A549 (cell line): ENCODE results near the gene APOL3. TPM values are rescaled to one million over a fixed set of nuclear protein-coding genes. Genes with fewer than 3 reads are reported as not detected.
A peak's percentile ranks its signal among the peaks of the same experiment; 100 is the strongest.
"Not testable (repeated sequence)": the region's sequence is repeated elsewhere in the genome, so short reads cannot be mapped to it uniquely, and the experiment has no call there.

ENCODE experiments used
- ATAC-seq, 2 experiments: fragments of 200-7000 bp in 1 of 2; fragments of >200 bp in 1 of 2; cut with Nextera tagmentation in 1 of 2; cut with Tn5 transposase in 1 of 2; 3 replicates each; pipeline versions ENCODE4 v1.8.0 to v1.9.1; 2018 to 2020; ENCODE audit warnings: mild to moderate bottlenecking in 1 of 2, moderate library complexity in 1 of 2
- CTCF ChIA-PET: fragments of 300-600 bp; sonication (Branson Sonifier 250); formaldehyde crosslinking; extraction: SDS; loops from one replicate; lab custom pipeline; 2021; ENCODE audit warnings: antibody characterized with exemption, inconsistent platforms; lab: Yijun Ruan, JAX
- POLR2A ChIA-PET: fragments of 350-600 bp; formaldehyde crosslinking; extraction: SDS; loops from one replicate; lab custom pipeline; 2021; ENCODE audit warnings: antibody characterized with exemption, inconsistent platforms; lab: Yijun Ruan, JAX
- DNase-seq, 2 experiments: peaks; one replicate each; pipeline versions ENCODE4 v3.0.0 to v3.0.0-alpha.2; 2011 to 2016; ENCODE audit warnings: low read depth in 1 of 2, low spot score in 1 of 2
- FAIRE-seq: peaks from 2 replicates; lab custom pipeline; 2011; peaks lifted over from hg19 to GRCh38; lab: Jason Lieb, UNC
- H3K27ac ChIP-seq, 2 experiments: fragments of >200 bp; sonication (Bioruptor Twin); formaldehyde crosslinking; 3 replicates each; pipeline ENCODE4 v1.5.1; 2016 to 2017
- H3K4me1 ChIP-seq: fragments of >200 bp; sonication (Bioruptor Twin); formaldehyde crosslinking; 3 replicates; pipeline ENCODE4 v1.6.1; 2016
- H3K4me2 ChIP-seq: fragments of >200 bp; sonication (Bioruptor Twin); formaldehyde crosslinking; 3 replicates; pipeline ENCODE4 v1.6.1; 2016
- H3K4me3 ChIP-seq: fragments of >200 bp; sonication (Bioruptor Twin); formaldehyde crosslinking; 3 replicates; pipeline ENCODE4 v1.5.1; 2016
- H3K9me3 ChIP-seq: fragments of >200 bp; sonication (Bioruptor Twin); formaldehyde crosslinking; 3 replicates; pipeline ENCODE4 v1.6.1; 2016
- ATOH8 ChIP-seq: fragments of 250-450 bp; sonication (Bioruptor Pico); IDR thresholded peaks from 2 replicates; pipeline ENCODE4 v1.5.0; 2020; ENCODE audit warnings: low read depth, mild to moderate bottlenecking, moderate library complexity
- CBX2 ChIP-seq: fragments of 200-600 bp; sonication (generic); IDR thresholded peaks from 2 replicates; pipeline ENCODE4 v1.6.1; 2016; ENCODE audit warnings: low read depth, mild to moderate bottlenecking, borderline replicate concordance
- EHF ChIP-seq: fragments of 250-450 bp; sonication (Bioruptor Pico); IDR thresholded peaks from 2 replicates; pipeline ENCODE4 v1.5.0; 2020; ENCODE audit warnings: mild to moderate bottlenecking
- HDAC2 ChIP-seq: fragments of 200-600 bp; sonication (generic); IDR thresholded peaks from 2 replicates; pipeline ENCODE4 v1.6.1; 2016
- HOXB5 ChIP-seq: fragments of 250-450 bp; sonication (Bioruptor Pico); IDR thresholded peaks from 2 replicates; pipeline ENCODE4 v1.5.0; 2020; ENCODE audit warnings: mild to moderate bottlenecking, moderate library complexity
- MYC ChIP-seq: IDR thresholded peaks from 2 replicates; pipeline ENCODE4 v1.6.1; 2012; ENCODE audit warnings: mild to moderate bottlenecking, inconsistent platforms, low read length, improper control_type of control experiment, borderline replicate concordance
- POLR2A ChIP-seq: IDR thresholded peaks from 2 replicates; pipeline ENCODE4 v1.6.1; 2012; ENCODE audit warnings: mild to moderate bottlenecking, low read length
- SMC3 ChIP-seq: fragments of >200 bp; sonication (Bioruptor Twin); formaldehyde crosslinking; IDR thresholded peaks from 3 replicates; pipeline ENCODE4 v1.6.1; 2018; ENCODE audit warnings: inconsistent platforms
- ZNF302 ChIP-seq: fragments of 250-450 bp; sonication (Bioruptor Pico); IDR thresholded peaks from 2 replicates; pipeline ENCODE4 v1.9.0; 2021; ENCODE audit warnings: inconsistent platforms, mild to moderate bottlenecking, moderate library complexity
- ZSCAN20 ChIP-seq: fragments of 250-450 bp; sonication (Bioruptor Pico); IDR thresholded peaks from 2 replicates; pipeline ENCODE4 v1.8.0; 2022; ENCODE audit warnings: mild to moderate bottlenecking, moderate library complexity
- WGBS: methylation state at CpG from one replicate; pipeline ENCODE4 v1.1.6; 2017; ENCODE audit errors: missing lambda C conversion rate; 5-methylcytosine and 5-hydroxymethylcytosine counted together
- polyA plus RNA-seq, 4 experiments: library from polyadenylated mRNA; depleted of rRNA in 3 of 4; stranded (reverse); fragments of >200 nt; fragmentation: RNase III in 1 of 4; extraction: RNeasy Plus Mini Kit Qiagen cat#74134 plus additional on column Dnase treatment in 1 of 4; gene quantifications; 2 replicates in 3 of 4; 3 replicates in 1 of 4; pipeline ENCODE4 v1.2.3, GENCODE V29; 2011 to 2017
- TF ChIP-seq, protein P1 (sequence below): IDR thresholded peaks from 2 replicates; pipeline ENCODE4 v1.6.1; 2012

APOL3 gene
- polyA plus RNA-seq, 2 of the 4 experiments (the other 2 are of a cell fraction) = not detected

GRCh38 chr22:36206255-36206654, 45.7 kb upstream of the APOL3 start:
- no peak overlapping the region for H3K4me2 ChIP-seq
- no peaks in the 10 kb centered on the region for H3K4me1 ChIP-seq
- H3K4me3 ChIP-seq = no peak overlapping the region
- no peak for ATAC-seq
- CTCF ChIA-PET = interaction anchor here (0.9 kb wide), 1 partner anchor 33 kb away, joined by 3 read pairs; the partner anchor contains the start of gene APOL2
- POLR2A ChIA-PET = no interaction called here
- TF ChIP-seq CBX2 (no peak), POLR2A (no peak), ZSCAN20 (CRISPR knock-in tag) (no peak), SMC3 (no peak), EHF (CRISPR knock-in tag) (no peak)
- no peak for FAIRE-seq
- H3K9me3 ChIP-seq = no peaks in the 10 kb centered on the region
- 77% methylated on average over 1 of the region's 1 CpG for WGBS
- DNase-seq = no peak
- H3K27ac ChIP-seq = no peak overlapping the region

DNA sequence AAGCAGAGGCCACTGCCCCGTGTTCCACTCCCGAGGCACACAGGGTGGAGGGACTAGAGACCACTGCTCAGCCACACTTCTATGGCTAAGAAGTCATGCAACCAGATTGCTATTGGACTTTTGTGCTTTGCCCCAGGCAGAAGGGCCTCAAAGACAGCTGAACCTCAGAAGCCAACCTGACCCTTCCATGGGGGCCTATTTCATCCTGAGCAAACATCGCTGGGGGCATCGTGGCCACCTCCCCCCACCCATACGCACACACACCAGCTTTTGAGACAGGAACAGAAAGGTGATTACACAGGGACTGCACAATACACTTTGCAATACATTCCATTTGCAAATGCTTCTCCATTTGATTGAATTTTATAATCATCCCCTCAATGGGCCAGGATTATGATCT, 45.0 kb upstream of the APOL3 start:
- WGBS = 52% methylated on average over 5 of the region's 5 CpGs
- ATAC-seq, FAIRE-seq, DNase-seq, POLR2A ChIA-PET, H3K9me3 ChIP-seq, H3K4me3 ChIP-seq, H3K4me1 ChIP-seq, H3K27ac ChIP-seq, H3K4me2 ChIP-seq: not testable (repeated sequence)
- CTCF ChIA-PET = interaction anchor here (1.7 kb wide), 1 partner anchor 11 kb away, joined by 6 read pairs; no protein-coding TSS in a partner anchor

- no peak for FAIRE-seq
- POLR2A ChIA-PET = no interaction called here
- CTCF ChIA-PET = interaction anchor here (1.7 kb wide), 1 partner anchor 12 kb away, joined by 6 read pairs; no protein-coding TSS in a partner anchor
These were observed 44.1 kb upstream of the APOL3 start for GRCh38 chr22:36204632-36205015.

GRCh38 chr22:36204001-36204631, 43.6 kb upstream of the APOL3 start:
- CTCF ChIA-PET = interaction anchor here (1.7 kb wide), 1 partner anchor 13 kb away, joined by 6 read pairs; no protein-coding TSS in a partner anchor

More at GRCh38 chr22:36204632-36205015, 44.1 kb upstream of the APOL3 start:
- Histone ChIP-seq H3K4me3 (no peak overlapping the region), H3K27ac (no peak overlapping the region), H3K4me2 (no peak overlapping the region), H3K9me3 (no peaks in the 10 kb centered on the region), H3K4me1 (no peaks in the 10 kb centered on the region)
- ATAC-seq = no peak
- WGBS = 36% methylated on average over 6 of the region's 6 CpGs
- TF ChIP-seq HOXB5 (CRISPR knock-in tag) (no peak), MYC (no peak), HDAC2 (no peak)
- no peak for DNase-seq

DNA sequence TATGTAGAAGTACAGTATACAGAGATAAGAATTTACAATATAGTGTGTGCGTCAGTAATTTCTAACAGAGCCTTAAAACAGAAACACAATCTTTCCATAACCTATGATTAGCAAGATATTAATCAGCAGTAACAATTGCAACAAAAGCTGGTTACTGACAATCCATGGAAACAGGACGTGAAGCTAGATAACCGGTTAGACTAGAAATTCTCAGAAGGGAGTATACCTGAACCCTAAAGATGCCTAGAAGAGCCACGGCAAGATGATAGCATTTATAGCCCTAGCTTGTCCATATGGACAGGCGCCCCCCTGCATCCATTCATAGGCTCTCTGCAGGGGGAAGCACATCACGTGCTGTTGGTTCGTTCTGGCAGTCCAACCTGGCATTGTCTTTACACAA, 42.9 kb upstream of the APOL3 start:
- FAIRE-seq, H3K9me3 ChIP-seq, H3K4me3 ChIP-seq, H3K4me1 ChIP-seq, ATAC-seq, H3K4me2 ChIP-seq, DNase-seq, POLR2A ChIA-PET, H3K27ac ChIP-seq: not testable (repeated sequence)
- CTCF ChIA-PET = interaction anchor here (0.9 kb wide), 1 partner anchor 14 kb away, joined by 3 read pairs; no protein-coding TSS in a partner anchor
- 85% methylated on average over 7 of the region's 7 CpGs for WGBS

More at GRCh38 chr22:36204001-36204631, 43.6 kb upstream of the APOL3 start:
- no peak overlapping the region for H3K27ac ChIP-seq
- no peak overlapping the region for H3K4me2 ChIP-seq
- no peaks in the 10 kb centered on the region for H3K4me1 ChIP-seq
- DNase-seq (no peak), FAIRE-seq (no peak), ATAC-seq (no peak)
- POLR2A ChIA-PET = no interaction called here
- 58% methylated on average over 7 of the region's 8 CpGs for WGBS
- TF ChIP-seq ZNF302 (no peak), ATOH8 (CRISPR knock-in tag) (no peak)
- TF ChIP-seq, protein P1, sequence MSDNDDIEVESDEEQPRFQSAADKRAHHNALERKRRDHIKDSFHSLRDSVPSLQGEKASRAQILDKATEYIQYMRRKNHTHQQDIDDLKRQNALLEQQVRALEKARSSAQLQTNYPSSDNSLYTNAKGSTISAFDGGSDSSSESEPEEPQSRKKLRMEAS = no peak
- H3K9me3 ChIP-seq = no peaks in the 10 kb centered on the region
- H3K4me3 ChIP-seq = no peak overlapping the region

DNA sequence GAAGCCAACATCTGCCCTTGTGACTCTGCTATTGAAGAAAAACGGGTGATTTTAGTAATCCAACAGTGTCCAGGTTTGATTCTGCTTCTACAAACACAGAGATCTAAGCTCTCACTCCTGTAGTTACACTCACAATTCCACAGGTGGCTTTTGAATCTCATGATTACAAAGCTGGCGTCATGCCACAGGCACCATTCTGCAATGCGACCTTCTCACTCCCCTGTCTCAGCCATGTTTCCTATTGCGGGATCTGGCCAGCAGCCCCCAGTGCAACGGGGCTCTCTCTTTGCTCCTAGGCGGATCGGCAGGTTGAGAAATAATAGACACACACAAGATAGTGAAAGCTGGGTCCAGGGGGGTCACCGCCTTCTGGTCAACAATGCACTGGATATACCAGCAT, 42.4 kb upstream of the APOL3 start:
- H3K4me3 ChIP-seq, DNase-seq, H3K9me3 ChIP-seq, H3K4me2 ChIP-seq, FAIRE-seq, POLR2A ChIA-PET, H3K27ac ChIP-seq, H3K4me1 ChIP-seq: not testable (repeated sequence)
- CTCF ChIA-PET = interaction anchor here (0.6 to 1.0 kb wide), 3 partner anchors 10 to 99 kb away, joined by 3 read pairs; no protein-coding TSS in a partner anchor
- WGBS = 64% methylated on average over 8 of the region's 8 CpGs
- 0 out of 6 replicates have a peak, but pooled peaks of 1 of the 2 experiments have one; percentile 51 for ATAC-seq
